Naive thymus-derived CD4-positive, alpha-beta T cell (primary cell): Measurements from ENCODE around the gene RAPGEF6. TPM values are rescaled to one million over a fixed set of nuclear protein-coding genes. Genes with fewer than 3 reads are reported as not detected.
"Not testable (repeated sequence)": the region's sequence is repeated elsewhere in the genome, so short reads cannot be mapped to it uniquely, and the experiment has no call there.

Source experiments
- ATAC-seq: fragments of 150-1000 bp; cut with Tn5 transposase; 2 replicates; pipeline ENCODE4 v1.10.0; 2021; ENCODE audit warnings: mild to moderate bottlenecking, moderate library complexity
- CTCF ChIA-PET: fragments of 350-600 bp; sonication (Branson Sonifier 250); formaldehyde crosslinking; loops from one replicate; lab custom pipeline; 2021; ENCODE audit warnings: antibody characterized with exemption; lab: Charles Lee
- POLR2A ChIA-PET: fragments of 350-600 bp; sonication (Branson Sonifier 250); formaldehyde crosslinking; loops from one replicate; lab custom pipeline; 2021; ENCODE audit warnings: antibody characterized with exemption, inconsistent platforms; lab: Charles Lee
- DNase-seq, 9 donors: peaks; one replicate each; pipeline versions ENCODE4 v3.0.0 to v3.0.0-alpha.2; 2020 to 2022; ENCODE audit warnings: mixed read lengths in 1 of 9
- H3K27ac ChIP-seq: one replicate; pipeline ENCODE4 v1.7.0; 2013; ENCODE audit warnings: mild to moderate bottlenecking, low read depth, low read length, moderate library complexity
- H3K27me3 ChIP-seq, 2 donors: one replicate each; pipeline ENCODE4 v1.7.0; 2013; ENCODE audit warnings: low read length in 2 of 2, mild to moderate bottlenecking in 2 of 2, moderate library complexity in 2 of 2; ENCODE audit not compliant: control insufficient read depth in 2 of 2, insufficient read depth in 2 of 2
- H3K36me3 ChIP-seq, 3 experiments: 1 replicate in 2 of 3; 2 replicates in 1 of 3; pipeline ENCODE4 v1.7.0; 2013; ENCODE audit warnings: low read length in 3 of 3, mild to moderate bottlenecking in 3 of 3, moderate library complexity in 1 of 3; ENCODE audit not compliant: insufficient read depth in 3 of 3, control insufficient read depth in 2 of 3
- H3K4me1 ChIP-seq, 2 donors: one replicate each; pipeline ENCODE4 v1.7.0; 2013; ENCODE audit warnings: low read length in 2 of 2, mild to moderate bottlenecking in 2 of 2, moderate library complexity in 1 of 2; ENCODE audit not compliant: control insufficient read depth in 2 of 2, insufficient read depth in 2 of 2
- H3K4me3 ChIP-seq: 2 replicates; pipeline ENCODE4 v1.7.0; 2013; ENCODE audit warnings: mild to moderate bottlenecking, low read length
- H3K9me3 ChIP-seq, 3 experiments: 1 replicate in 2 of 3; 2 replicates in 1 of 3; pipeline ENCODE4 v1.7.0; 2013; ENCODE audit warnings: low read length in 3 of 3; ENCODE audit not compliant: control insufficient read depth in 2 of 3
- H3K27ac Mint-ChIP-seq, 9 donors: one replicate each; pipeline ENCODE4 v1.8.0; 2020 to 2022; ENCODE audit warnings: mixed read lengths in 9 of 9, mild to moderate bottlenecking in 8 of 9, moderate library complexity in 5 of 9, inconsistent platforms in 2 of 9
- H3K27me3 Mint-ChIP-seq, 5 donors: one replicate each; pipeline ENCODE4 v1.8.0; 2021 to 2022; ENCODE audit warnings: mixed read lengths in 5 of 5, mild to moderate bottlenecking in 1 of 5
- H3K36me3 Mint-ChIP-seq, 5 donors: one replicate each; pipeline ENCODE4 v1.8.0; 2020 to 2022; ENCODE audit warnings: mixed read lengths in 5 of 5, mild to moderate bottlenecking in 3 of 5, inconsistent platforms in 1 of 5
- H3K4me1 Mint-ChIP-seq, 7 donors: one replicate each; pipeline ENCODE4 v1.8.0; 2020 to 2022; ENCODE audit warnings: mixed read lengths in 7 of 7, mild to moderate bottlenecking in 3 of 7, inconsistent platforms in 1 of 7
- H3K4me3 Mint-ChIP-seq, 10 donors: one replicate each; pipeline ENCODE4 v1.8.0; 2020 to 2022; ENCODE audit warnings: mild to moderate bottlenecking in 10 of 10, mixed read lengths in 10 of 10, moderate library complexity in 6 of 10, inconsistent platforms in 2 of 10
- H3K9me3 Mint-ChIP-seq, 11 donors: one replicate each; pipeline ENCODE4 v1.8.0; 2020 to 2022; ENCODE audit warnings: mixed read lengths in 11 of 11, mild to moderate bottlenecking in 4 of 11, inconsistent platforms in 1 of 11, moderate library complexity in 1 of 11
- intact Hi-C, 2 donors: fragments of 100-400 bp; cut with micrococcal nuclease; formaldehyde crosslinking; loops; one replicate each; pipeline ENCODE4 v1.15.1; 2023
- polyA plus RNA-seq, 2 donors: library from polyadenylated mRNA; unstranded; fragments of 300-500 nt; fragmentation: Illumina TruSeq; gene quantifications; one replicate each; pipeline ENCODE4 v1.2.3, GENCODE V29; 2021
- total RNA-seq, 6 experiments: library from RNA in 5 of 6; stranded (reverse) in 5 of 6; gene quantifications; 1 replicate in 5 of 6; 2 replicates in 1 of 6; pipeline ENCODE4 v1.2.3 and lab custom pipeline; 2021 to 2026

The RAPGEF6 gene
- total and polyA plus RNA-seq, 7 experiments from 2014 or later, result 36.7 to 186 (median 90.8) TPM

- H3K4me3 ChIP-seq, POLR2A ChIA-PET, H3K4me3 Mint-ChIP-seq, H3K27me3 ChIP-seq, H3K27ac ChIP-seq, H3K9me3 Mint-ChIP-seq, H3K4me1 ChIP-seq, H3K9me3 ChIP-seq, H3K27me3 Mint-ChIP-seq, ATAC-seq, DNase-seq: not testable (repeated sequence)
- peaks cover 0 to 44% (median 7%) of the 10 kb centered on the region in 3 experiments for H3K36me3 ChIP-seq
- Mint-ChIP-seq H3K4me1 (peaks cover 0 to 15% (median 2%) of the 10 kb centered on the region in 7 donors), H3K27ac (peak overlapping the region in 1 of 9 donors; percentile 21), H3K36me3 (peaks cover 13 to 67% (median 47%) of the 10 kb centered on the region in 5 donors)
- CTCF ChIA-PET, result interaction anchor here (0.7 kb wide), 1 partner anchor 63 kb away, joined by 3 read pairs; no protein-coding TSS in a partner anchor
- intact Hi-C loops, result loop anchor here in 1 of 2 donors (10.0 kb wide), 1 partner anchor 327 kb away; no protein-coding TSS in a partner anchor
Observed at GRCh38 chr5:131678273-131678672, 43.2 kb upstream of the RAPGEF6 start.

- H3K27ac ChIP-seq, result no peak overlapping the region
- H3K27ac Mint-ChIP-seq, result peak overlapping the region in 1 of 9 donors; percentile 36
- no peaks in the 10 kb centered on the region for H3K4me1 ChIP-seq
- H3K36me3 ChIP-seq, result peaks cover 0 to 55% (median 7%) of the 10 kb centered on the region in 3 experiments
- H3K4me3 Mint-ChIP-seq, result no peak overlapping the region
- ATAC-seq (no peak), DNase-seq (no peak)
- no peak overlapping the region for H3K4me3 ChIP-seq
- H3K4me1 Mint-ChIP-seq, result peaks cover 0 to 18% (median 5%) of the 10 kb centered on the region in 7 donors
- H3K9me3 Mint-ChIP-seq, result peaks cover 0 to 2% (median 0%) of the 10 kb centered on the region in 11 donors
- no peaks in the 10 kb centered on the region for H3K9me3 ChIP-seq
- no peaks in the 10 kb centered on the region for H3K27me3 ChIP-seq
- H3K36me3 Mint-ChIP-seq, result peaks cover 17 to 67% (median 49%) of the 10 kb centered on the region in 5 donors
- POLR2A ChIA-PET, result no interaction called here
- H3K27me3 Mint-ChIP-seq, result no peaks in the 10 kb centered on the region
- CTCF ChIA-PET, result interaction anchor here (0.7 kb wide), 1 partner anchor 329 kb away, joined by 3 read pairs; no protein-coding TSS in a partner anchor
- intact Hi-C loops, result loop anchor here in 1 of 2 donors (10.0 kb wide), 1 partner anchor 328 kb away; no protein-coding TSS in a partner anchor
Observed at GRCh38 chr5:131677115-131677514, 42.1 kb upstream of the RAPGEF6 start.

- H3K27me3 Mint-ChIP-seq, result no peaks in the 10 kb centered on the region
- Histone ChIP-seq H3K9me3 (no peaks in the 10 kb centered on the region), H3K4me3 (no peak overlapping the region), H3K27ac (no peak overlapping the region), H3K4me1 (no peaks in the 10 kb centered on the region), H3K27me3 (no peaks in the 10 kb centered on the region), H3K36me3 (peaks cover 5 to 52% (median 13%) of the 10 kb centered on the region in 3 experiments)
- no peak for DNase-seq
- ATAC-seq, result no peak
- H3K9me3 Mint-ChIP-seq, result peaks cover 0 to 2% (median 0%) of the 10 kb centered on the region in 11 donors
- no peak overlapping the region for H3K4me3 Mint-ChIP-seq
- POLR2A ChIA-PET, result interaction anchor here (0.6 kb wide), 2 partner anchors 10 to 36 kb away, joined by 3 read pairs; no protein-coding TSS in a partner anchor
- CTCF ChIA-PET, result no interaction called here
- H3K27ac Mint-ChIP-seq, result peak overlapping the region in 2 of 9 donors; percentile 2 to 3
- H3K36me3 Mint-ChIP-seq, result peaks cover 15 to 74% (median 60%) of the 10 kb centered on the region in 5 donors
- intact Hi-C loops, result loop anchor here in 1 of 2 donors (5.0 to 10.0 kb wide), 2 partner anchors 35 to 332 kb away; partner anchors contain the start of gene RAPGEF6
- H3K4me1 Mint-ChIP-seq, result peaks cover 0 to 31% (median 8%) of the 10 kb centered on the region in 7 donors
Observed at GRCh38 chr5:131672776-131673175, 37.7 kb upstream of the RAPGEF6 start.

- no peaks in the 10 kb centered on the region for H3K27me3 ChIP-seq
- H3K4me3 ChIP-seq, result no peak overlapping the region
- no peak overlapping the region for H3K27ac ChIP-seq
- no peak overlapping the region for H3K4me3 Mint-ChIP-seq
- H3K4me1 ChIP-seq, result no peaks in the 10 kb centered on the region
- CTCF ChIA-PET, result interaction anchor here (1.0 kb wide), 1 partner anchor 83 kb away, joined by 3 read pairs; no protein-coding TSS in a partner anchor
- H3K9me3 ChIP-seq, result no peaks in the 10 kb centered on the region
- H3K27ac Mint-ChIP-seq, result peak overlapping the region in 5 of 9 donors; percentile 2 to 56 (median 36)
- POLR2A ChIA-PET, result interaction anchor here (0.6 kb wide), 1 partner anchor 37 kb away, joined by 3 read pairs; no protein-coding TSS in a partner anchor
- ATAC-seq (no peak), DNase-seq (no peak)
- peaks cover 5 to 48% (median 13%) of the 10 kb centered on the region in 3 experiments for H3K36me3 ChIP-seq
- intact Hi-C loops, result loop anchor here in 1 of 2 donors (5.0 to 10.0 kb wide), 2 partner anchors 35 to 333 kb away; partner anchors contain the start of gene RAPGEF6
- H3K27me3 Mint-ChIP-seq, result no peaks in the 10 kb centered on the region
- peaks cover 0 to 31% (median 8%) of the 10 kb centered on the region in 7 donors for H3K4me1 Mint-ChIP-seq
- H3K9me3 Mint-ChIP-seq, result peaks cover 0 to 2% (median 0%) of the 10 kb centered on the region in 11 donors
- H3K36me3 Mint-ChIP-seq, result peaks cover 13 to 73% (median 58%) of the 10 kb centered on the region in 5 donors
Observed at GRCh38 chr5:131671994-131672655, 37.1 kb upstream of the RAPGEF6 start.

- Mint-ChIP-seq H3K4me1 (peaks cover 0 to 36% (median 8%) of the 10 kb centered on the region in 7 donors), H3K36me3 (peaks cover 11 to 73% (median 56%) of the 10 kb centered on the region in 5 donors), H3K4me3 (no peak overlapping the region), H3K9me3 (peaks cover 0 to 2% (median 0%) of the 10 kb centered on the region in 11 donors), H3K27me3 (no peaks in the 10 kb centered on the region), H3K27ac (peak overlapping the region in 4 of 9 donors; percentile 3 to 83 (median 48))
- ATAC-seq (no peak), DNase-seq (no peak)
- CTCF ChIA-PET, result interaction anchor here (1.0 kb wide), 1 partner anchor 82 kb away, joined by 3 read pairs; no protein-coding TSS in a partner anchor
- POLR2A ChIA-PET, result interaction anchor here (1.3 kb wide), 1 partner anchor 36 kb away, joined by 3 read pairs; no protein-coding TSS in a partner anchor
- intact Hi-C loops, result loop anchor here in 1 of 2 donors (5.0 to 10.0 kb wide), 2 partner anchors 34 to 333 kb away; partner anchors contain the start of gene RAPGEF6
- no peak overlapping the region for H3K4me3 ChIP-seq
- peaks cover 5 to 41% (median 7%) of the 10 kb centered on the region in 3 experiments for H3K36me3 ChIP-seq
- no peak overlapping the region for H3K27ac ChIP-seq
- no peaks in the 10 kb centered on the region for H3K27me3 ChIP-seq
- H3K4me1 ChIP-seq, result no peaks in the 10 kb centered on the region
- H3K9me3 ChIP-seq, result no peaks in the 10 kb centered on the region
Observed at GRCh38 chr5:131671409-131671808, 36.4 kb upstream of the RAPGEF6 start.

- DNase-seq (no peak), ATAC-seq (no peak)
- Histone ChIP-seq H3K4me3 (no peak overlapping the region), H3K36me3 (peaks cover 0 to 36% (median 2%) of the 10 kb centered on the region in 3 experiments), H3K9me3 (peaks cover 0 to 12% (median 0%) of the 10 kb centered on the region in 3 experiments), H3K27ac (no peak overlapping the region), H3K27me3 (no peaks in the 10 kb centered on the region), H3K4me1 (no peaks in the 10 kb centered on the region)
- H3K27me3 Mint-ChIP-seq, result no peaks in the 10 kb centered on the region
- intact Hi-C loops, result no loop called here
- no peak overlapping the region for H3K4me3 Mint-ChIP-seq
- peaks cover 10 to 73% (median 57%) of the 10 kb centered on the region in 5 donors for H3K36me3 Mint-ChIP-seq
- POLR2A ChIA-PET, result no interaction called here
- H3K4me1 Mint-ChIP-seq, result peaks cover 0 to 5% (median 0%) of the 10 kb centered on the region in 7 donors
- H3K27ac Mint-ChIP-seq, result no peak overlapping the region
- CTCF ChIA-PET, result no interaction called here
- peaks cover 0 to 25% (median 8%) of the 10 kb centered on the region in 11 donors for H3K9me3 Mint-ChIP-seq
Observed at GRCh38 chr5:131664929-131665328, 29.9 kb upstream of the RAPGEF6 start.
